Stimulated activated memory B cell treated with anti-CD40 and anti-IgM and Interleukin-4, amounts not matched to agents 10 μg/mL and 1 μg/mL and 100 μg/mL, for 72 hours (primary cell): ENCODE data around the gene NUDT14.

Source experiments
- ATAC-seq: fragments of 150-1000 bp; cut with Tn5 transposase; 2 replicates; pipeline ENCODE4 v1.10.0; 2021
- H3K27ac Mint-ChIP-seq: one replicate; pipeline ENCODE4 v1.8.0; 2022; ENCODE audit warnings: mild to moderate bottlenecking, mixed read lengths
- H3K27me3 Mint-ChIP-seq: one replicate; pipeline ENCODE4 v1.8.0; 2022; ENCODE audit warnings: mixed read lengths
- H3K36me3 Mint-ChIP-seq: one replicate; pipeline ENCODE4 v1.8.0; 2022; ENCODE audit warnings: mixed read lengths
- H3K4me1 Mint-ChIP-seq: one replicate; pipeline ENCODE4 v1.8.0; 2022; ENCODE audit warnings: mixed read lengths
- H3K4me3 Mint-ChIP-seq: one replicate; pipeline ENCODE4 v1.8.0; 2022; ENCODE audit warnings: mild to moderate bottlenecking, moderate library complexity, mixed read lengths
- H3K9me3 Mint-ChIP-seq: one replicate; pipeline ENCODE4 v1.8.0; 2022; ENCODE audit warnings: mixed read lengths

The NUDT14 gene

GRCh38 chr14:105165761-105166485, 15.2 kb downstream of the NUDT14 start:
- no peaks in the 10 kb centered on the region for H3K36me3 Mint-ChIP-seq
- H3K4me1 Mint-ChIP-seq: peaks cover 28% of the 10 kb centered on the region
- H3K27ac Mint-ChIP-seq: no peak overlapping the region
- ATAC-seq: no peak
- peaks cover 48% of the 10 kb centered on the region for H3K27me3 Mint-ChIP-seq
- H3K9me3 Mint-ChIP-seq: no peaks in the 10 kb centered on the region
- H3K4me3 Mint-ChIP-seq: no peak overlapping the region

GRCh38 chr14:105165134-105165704, 15.9 kb downstream of the NUDT14 start:
- H3K27ac Mint-ChIP-seq: no peak overlapping the region
- H3K9me3 Mint-ChIP-seq: no peaks in the 10 kb centered on the region
- peaks cover 28% of the 10 kb centered on the region for H3K4me1 Mint-ChIP-seq
- ATAC-seq: no peak
- H3K4me3 Mint-ChIP-seq: no peak overlapping the region
- peaks cover 48% of the 10 kb centered on the region for H3K27me3 Mint-ChIP-seq
- H3K36me3 Mint-ChIP-seq: no peaks in the 10 kb centered on the region

- ATAC-seq: no peak
- Mint-ChIP-seq H3K36me3 (no peaks in the 10 kb centered on the region), H3K9me3 (no peaks in the 10 kb centered on the region), H3K4me3 (no peak overlapping the region), H3K27ac (no peak overlapping the region), H3K4me1 (peaks cover 19% of the 10 kb centered on the region), H3K27me3 (peaks cover 53% of the 10 kb centered on the region)
These were observed 17.9 kb downstream of the NUDT14 start for GRCh38 chr14:105163040-105163742.

DNA sequence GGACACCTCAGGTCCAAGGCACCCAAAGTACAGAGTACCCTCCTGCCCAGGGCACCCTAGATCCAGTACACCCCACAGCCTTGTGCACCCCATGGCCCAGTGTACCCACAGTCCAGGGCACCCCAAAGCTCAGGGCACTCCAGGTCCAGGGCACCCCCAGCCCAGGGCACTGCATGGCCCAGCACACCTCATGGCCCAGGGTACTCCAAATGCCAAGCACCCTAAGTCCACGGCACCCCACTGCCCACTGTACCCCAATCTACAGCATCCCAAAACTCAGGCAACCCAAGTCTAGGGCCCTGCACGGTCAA, 18.5 kb downstream of the NUDT14 start:
- no peak overlapping the region for H3K4me3 Mint-ChIP-seq
- ATAC-seq: no peak
- H3K27ac Mint-ChIP-seq: no peak overlapping the region
- no peaks in the 10 kb centered on the region for H3K36me3 Mint-ChIP-seq
- peaks cover 19% of the 10 kb centered on the region for H3K4me1 Mint-ChIP-seq
- no peaks in the 10 kb centered on the region for H3K9me3 Mint-ChIP-seq
- peaks cover 56% of the 10 kb centered on the region for H3K27me3 Mint-ChIP-seq

DNA sequence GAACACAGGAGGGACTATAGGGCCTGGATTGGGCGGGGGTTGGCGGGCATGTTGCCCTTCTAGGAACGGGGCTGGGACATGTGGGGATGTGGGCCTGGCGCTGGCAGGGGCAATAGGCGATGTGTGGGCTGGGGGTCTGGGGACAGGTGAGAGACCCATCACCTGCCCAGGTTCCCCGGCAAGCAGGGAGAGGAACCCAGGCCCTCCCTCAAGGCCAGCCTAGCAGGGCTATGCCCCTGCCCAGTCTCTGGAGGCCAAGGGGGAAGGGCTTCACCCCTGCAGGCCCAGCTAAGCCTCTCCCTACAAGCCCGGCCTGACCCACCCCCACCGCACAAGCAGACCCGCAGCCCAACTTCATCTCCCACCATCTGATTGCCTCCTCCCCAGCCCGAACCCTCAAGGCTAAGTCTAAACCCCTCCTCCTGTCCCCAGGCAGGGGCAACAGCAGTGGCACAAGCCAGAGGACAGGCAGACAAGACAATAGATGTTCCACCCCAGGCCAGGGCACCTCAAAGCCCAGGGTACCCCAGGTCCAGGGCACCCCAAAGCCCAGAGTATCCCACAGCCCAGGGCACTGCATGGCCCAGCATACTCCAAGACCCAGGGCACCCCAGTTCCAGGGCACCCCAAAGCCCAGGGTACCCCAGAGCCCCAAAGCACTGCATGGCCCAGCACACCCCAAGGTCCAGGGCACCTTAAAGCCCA, 19.0 kb downstream of the NUDT14 start:
- H3K4me1 Mint-ChIP-seq: peaks cover 19% of the 10 kb centered on the region
- no peaks in the 10 kb centered on the region for H3K36me3 Mint-ChIP-seq
- H3K9me3 Mint-ChIP-seq: peaks cover 4% of the 10 kb centered on the region
- H3K27me3 Mint-ChIP-seq: peaks cover 60% of the 10 kb centered on the region
- no peak overlapping the region for H3K4me3 Mint-ChIP-seq
- ATAC-seq: peak; percentile 49
- H3K27ac Mint-ChIP-seq: no peak overlapping the region

GRCh38 chr14:105161309-105161708, 19.8 kb downstream of the NUDT14 start:
- peaks cover 60% of the 10 kb centered on the region for H3K27me3 Mint-ChIP-seq
- peaks cover 4% of the 10 kb centered on the region for H3K9me3 Mint-ChIP-seq
- no peak overlapping the region for H3K27ac Mint-ChIP-seq
- H3K36me3 Mint-ChIP-seq: no peaks in the 10 kb centered on the region
- peaks cover 14% of the 10 kb centered on the region for H3K4me1 Mint-ChIP-seq
- ATAC-seq: no peak
- H3K4me3 Mint-ChIP-seq: no peak overlapping the region

DNA sequence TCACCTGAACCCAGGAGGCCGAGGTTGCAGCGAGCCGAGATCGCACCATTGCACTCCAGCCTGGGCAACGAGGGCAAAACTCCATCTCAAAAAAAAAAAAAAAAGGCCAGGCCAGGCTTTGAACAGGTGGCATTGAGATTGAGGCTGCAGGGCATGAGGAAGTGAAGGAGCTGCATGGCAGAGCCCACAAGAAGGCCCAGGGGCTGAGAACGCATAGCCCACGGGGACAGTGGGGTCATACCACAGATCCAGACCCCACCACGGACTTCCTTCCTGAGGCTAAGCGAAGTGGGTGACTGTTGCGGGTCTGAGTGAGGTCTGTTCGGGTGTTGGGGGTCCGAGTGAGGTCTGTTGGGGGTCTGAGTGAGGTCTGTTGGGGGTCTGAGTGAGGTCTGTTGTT, 20.3 kb downstream of the NUDT14 start:
- Mint-ChIP-seq H3K9me3 (peaks cover 4% of the 10 kb centered on the region), H3K4me3 (no peak overlapping the region), H3K27ac (no peak overlapping the region), H3K36me3 (no peaks in the 10 kb centered on the region), H3K27me3 (peaks cover 62% of the 10 kb centered on the region), H3K4me1 (peaks cover 10% of the 10 kb centered on the region)
- ATAC-seq: no peak

DNA sequence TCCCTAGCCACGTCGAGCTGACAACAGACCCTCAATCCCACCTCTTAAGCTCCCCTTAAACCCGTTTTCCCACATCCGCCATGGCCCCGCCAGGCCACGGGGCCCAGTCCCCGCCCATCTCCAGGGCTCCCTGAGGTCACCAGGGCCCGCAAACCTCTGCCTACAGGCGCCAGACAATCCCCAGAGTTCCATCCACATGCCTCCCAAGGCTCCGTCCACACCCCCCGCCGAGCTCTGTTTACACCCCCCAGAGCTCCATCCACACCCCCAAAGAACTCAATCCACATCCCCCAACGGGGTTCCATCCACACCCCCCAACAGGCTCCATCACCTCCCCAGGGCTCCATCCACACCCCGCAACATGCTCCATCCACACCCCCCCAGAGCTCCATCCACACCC, 21.8 kb downstream of the NUDT14 start:
- no peaks in the 10 kb centered on the region for H3K4me1 Mint-ChIP-seq
- no peak overlapping the region for H3K4me3 Mint-ChIP-seq
- no peaks in the 10 kb centered on the region for H3K36me3 Mint-ChIP-seq
- H3K9me3 Mint-ChIP-seq: peaks cover 4% of the 10 kb centered on the region
- no peak overlapping the region for H3K27ac Mint-ChIP-seq
- peaks cover 76% of the 10 kb centered on the region for H3K27me3 Mint-ChIP-seq
- no peak for ATAC-seq

DNA sequence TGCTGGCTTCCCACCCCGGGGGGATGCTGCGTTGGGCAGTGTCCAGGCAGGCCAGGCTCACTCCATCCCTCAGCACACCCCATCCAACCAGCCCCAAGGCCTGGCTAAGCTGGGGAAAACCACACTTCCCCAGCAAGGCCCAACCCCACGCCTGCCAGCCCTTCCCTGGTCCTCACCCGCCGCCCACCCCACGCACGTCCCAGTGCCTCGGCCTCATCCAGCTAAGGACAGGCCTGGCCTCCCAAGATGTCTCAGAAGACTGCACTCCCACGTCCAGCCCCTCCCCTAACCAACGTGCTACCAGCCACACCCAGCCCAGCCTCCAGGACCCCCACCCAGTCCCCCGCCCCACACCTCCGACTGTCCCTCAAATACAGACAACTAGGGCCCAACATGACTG, 22.3 kb downstream of the NUDT14 start:
- Mint-ChIP-seq H3K9me3 (peaks cover 4% of the 10 kb centered on the region), H3K4me1 (no peaks in the 10 kb centered on the region), H3K4me3 (no peak overlapping the region), H3K27me3 (peaks cover 81% of the 10 kb centered on the region), H3K36me3 (no peaks in the 10 kb centered on the region), H3K27ac (no peak overlapping the region)
- ATAC-seq: no peak

- peaks cover 4% of the 10 kb centered on the region for H3K9me3 Mint-ChIP-seq
- H3K36me3 Mint-ChIP-seq: no peaks in the 10 kb centered on the region
- H3K4me1 Mint-ChIP-seq: no peaks in the 10 kb centered on the region
- peaks cover 84% of the 10 kb centered on the region for H3K27me3 Mint-ChIP-seq
- H3K27ac Mint-ChIP-seq: no peak overlapping the region
- no peak overlapping the region for H3K4me3 Mint-ChIP-seq
- ATAC-seq: no peak
These were observed 23.2 kb downstream of the NUDT14 start for GRCh38 chr14:105157872-105158271.

GRCh38 chr14:105156414-105157375, 24.4 kb downstream of the NUDT14 start:
- no peak overlapping the region for H3K4me3 Mint-ChIP-seq
- H3K27me3 Mint-ChIP-seq: peaks cover 86% of the 10 kb centered on the region
- ATAC-seq: no peak
- H3K4me1 Mint-ChIP-seq: no peaks in the 10 kb centered on the region
- H3K36me3 Mint-ChIP-seq: no peaks in the 10 kb centered on the region
- no peak overlapping the region for H3K27ac Mint-ChIP-seq
- H3K9me3 Mint-ChIP-seq: peaks cover 4% of the 10 kb centered on the region

DNA sequence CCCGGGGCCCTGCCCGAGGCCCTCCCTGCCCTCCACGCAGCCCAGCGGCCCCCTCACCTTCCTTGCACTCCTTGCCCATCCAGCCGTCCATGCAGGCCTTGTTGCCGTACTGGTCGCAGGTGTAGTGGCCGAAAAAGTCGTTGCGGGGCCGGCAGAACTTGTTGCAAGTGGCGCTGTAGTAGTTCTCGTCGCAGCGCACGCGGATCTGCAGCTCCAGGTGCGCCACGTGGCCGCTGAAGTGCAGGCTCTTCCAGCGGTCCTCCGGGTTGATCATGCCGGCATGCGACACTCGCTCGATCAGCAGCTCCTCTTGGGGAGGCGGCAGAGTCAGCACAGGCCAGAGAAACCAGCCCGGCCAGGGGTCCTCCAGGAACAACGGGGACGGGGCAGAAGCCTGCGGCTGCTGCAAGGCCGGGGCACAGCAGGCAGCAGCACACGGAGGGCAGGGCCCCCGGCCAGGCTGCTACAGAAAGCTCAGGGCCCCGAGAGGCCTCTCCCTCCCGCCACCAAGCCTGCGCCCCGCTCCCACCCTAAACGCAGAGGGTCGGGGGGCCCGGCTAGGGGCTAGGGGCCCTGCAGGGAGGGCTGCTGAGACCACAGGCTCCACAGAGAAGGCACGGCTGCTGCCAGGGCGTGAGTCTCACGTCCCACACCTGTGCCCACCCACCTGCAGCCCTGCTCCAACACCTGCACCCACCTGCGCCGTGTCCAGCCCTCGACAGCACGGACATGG, 25.3 kb downstream of the NUDT14 start:
- Mint-ChIP-seq H3K4me1 (no peaks in the 10 kb centered on the region), H3K27ac (no peak overlapping the region), H3K36me3 (no peaks in the 10 kb centered on the region), H3K9me3 (peaks cover 4% of the 10 kb centered on the region), H3K4me3 (no peak overlapping the region), H3K27me3 (peaks cover 83% of the 10 kb centered on the region)
- ATAC-seq: no peak

DNA sequence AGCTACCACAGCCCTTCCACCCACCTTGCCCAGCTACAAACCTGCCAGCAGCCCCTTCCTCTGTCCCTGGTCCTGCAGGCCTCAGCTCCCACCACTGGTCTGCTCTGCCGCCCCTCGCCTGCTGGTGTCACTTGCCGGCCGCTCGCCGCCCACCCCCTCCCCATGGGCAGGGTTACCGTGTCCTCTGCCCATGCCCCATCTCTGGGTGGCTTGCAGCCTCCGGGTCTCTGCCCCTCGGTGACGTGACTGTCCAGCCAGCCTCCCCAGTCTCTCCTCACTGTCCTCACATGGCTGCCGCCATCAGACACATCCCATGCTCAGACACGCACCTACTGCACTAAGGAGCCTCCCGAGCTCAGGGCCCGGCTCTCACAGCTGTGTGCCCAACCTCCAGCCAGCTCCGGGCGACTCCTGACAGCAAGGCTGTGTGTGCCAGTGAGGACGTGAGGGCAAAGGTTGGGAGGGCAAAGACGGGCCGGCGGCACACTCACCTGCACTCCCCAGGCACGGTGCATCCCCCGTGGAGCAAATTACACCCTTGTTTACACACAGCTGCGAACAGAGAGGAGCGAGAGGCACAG, 26.0 kb downstream of the NUDT14 start:
- no peak for ATAC-seq

DNA sequence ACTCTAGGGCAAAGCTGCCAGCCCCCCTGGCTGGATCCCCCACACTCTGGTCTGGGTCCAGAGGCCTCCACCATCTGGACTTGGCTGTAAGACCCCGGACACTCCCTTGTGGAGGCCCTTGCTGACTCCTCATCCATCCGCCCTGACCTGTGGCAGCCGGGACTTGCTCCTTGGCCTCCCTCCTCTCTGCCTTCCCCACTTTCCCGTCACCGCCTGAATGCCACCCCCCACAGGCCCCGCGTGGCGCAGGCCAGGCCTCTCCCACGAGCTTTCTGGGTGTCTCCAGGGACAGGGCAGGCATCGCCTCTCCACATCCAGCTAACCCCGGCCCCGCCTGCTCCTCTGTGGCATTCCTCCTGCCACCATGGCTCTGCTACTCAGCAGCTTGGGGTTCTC, 26.6 kb downstream of the NUDT14 start:
- Mint-ChIP-seq H3K4me1 (no peaks in the 10 kb centered on the region), H3K27me3 (peaks cover 71% of the 10 kb centered on the region), H3K9me3 (peaks cover 4% of the 10 kb centered on the region), H3K27ac (no peak overlapping the region), H3K36me3 (no peaks in the 10 kb centered on the region), H3K4me3 (no peak overlapping the region)
- no peak for ATAC-seq

More for the DNA sequence above, 26.0 kb downstream of the NUDT14 start:
- H3K9me3 Mint-ChIP-seq: peaks cover 4% of the 10 kb centered on the region
- no peak overlapping the region for H3K27ac Mint-ChIP-seq
- H3K4me3 Mint-ChIP-seq: no peak overlapping the region
- peaks cover 77% of the 10 kb centered on the region for H3K27me3 Mint-ChIP-seq
- H3K36me3 Mint-ChIP-seq: no peaks in the 10 kb centered on the region
- no peaks in the 10 kb centered on the region for H3K4me1 Mint-ChIP-seq
